Activated CD4-positive, alpha-beta T cell treated with anti-CD3 and anti-CD28 coated beads, Interleukin-2, amount 50 U/mL, for 4 hours (primary cell): ENCODE results near the gene VAT1L.

Experiments used
- DNase-seq, 2 experiments: peaks; one replicate each; pipeline ENCODE4 v3.0.0-alpha.2; 2020

The VAT1L gene

DNA sequence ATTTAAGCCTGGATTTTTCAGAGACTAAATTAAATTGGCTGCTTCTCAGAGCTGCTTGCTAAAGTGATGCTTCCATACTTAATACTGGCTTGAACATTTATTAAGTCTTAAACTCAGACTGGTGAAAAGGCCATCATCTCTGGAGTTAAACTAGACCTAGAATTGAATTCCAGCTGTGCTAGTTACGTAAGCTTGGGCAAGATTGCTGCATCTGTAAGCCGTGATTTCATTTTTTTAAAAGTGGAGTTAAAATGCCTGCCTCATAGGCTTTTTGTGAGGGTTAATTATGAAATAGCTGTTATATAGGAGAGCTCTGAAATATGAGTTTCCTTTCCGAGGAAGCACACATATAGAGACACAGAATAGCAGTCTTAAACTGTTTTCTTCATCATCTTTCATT, 84.7 kb downstream of the VAT1L start:
- DNase-seq: no peak

DNA sequence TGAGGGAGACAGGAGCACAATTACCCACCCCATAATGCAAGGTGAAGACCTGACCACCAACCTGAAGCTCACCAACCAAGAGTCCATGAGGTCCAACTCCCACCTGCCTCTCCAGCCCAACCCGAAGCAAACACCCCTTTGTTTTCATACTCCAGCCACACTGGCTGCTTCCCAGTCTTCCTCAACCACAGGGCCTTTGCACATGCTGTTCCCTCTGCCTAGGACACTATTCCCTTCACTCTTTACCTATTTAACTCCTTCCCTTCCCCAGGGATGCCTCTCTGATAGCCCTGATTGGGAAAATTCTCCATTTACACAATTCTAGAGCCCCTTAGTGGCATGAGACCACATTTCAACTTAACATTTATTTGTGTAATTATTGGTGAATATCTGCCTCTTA, 86.0 kb downstream of the VAT1L start:
- no peak for DNase-seq

DNA sequence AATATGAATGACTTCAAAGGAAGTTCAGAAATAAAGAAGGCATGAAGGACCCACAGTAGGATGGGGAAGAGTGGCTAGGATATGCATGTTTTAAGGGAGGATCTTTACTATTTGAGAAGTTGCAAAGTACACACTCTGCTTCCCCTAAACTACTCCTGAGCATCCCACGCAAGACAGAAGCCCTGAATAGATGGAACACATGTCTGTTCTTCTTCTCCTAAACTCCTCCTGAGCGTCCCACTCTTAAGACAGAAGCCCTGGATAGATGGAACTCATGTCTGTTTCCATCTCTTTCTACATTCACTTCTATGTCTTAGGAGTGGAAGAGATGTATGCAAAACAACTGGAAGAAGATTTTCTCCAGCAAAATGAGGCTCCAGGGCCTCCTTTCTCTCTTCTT, 88.4 kb downstream of the VAT1L start:
- no peak for DNase-seq

DNA sequence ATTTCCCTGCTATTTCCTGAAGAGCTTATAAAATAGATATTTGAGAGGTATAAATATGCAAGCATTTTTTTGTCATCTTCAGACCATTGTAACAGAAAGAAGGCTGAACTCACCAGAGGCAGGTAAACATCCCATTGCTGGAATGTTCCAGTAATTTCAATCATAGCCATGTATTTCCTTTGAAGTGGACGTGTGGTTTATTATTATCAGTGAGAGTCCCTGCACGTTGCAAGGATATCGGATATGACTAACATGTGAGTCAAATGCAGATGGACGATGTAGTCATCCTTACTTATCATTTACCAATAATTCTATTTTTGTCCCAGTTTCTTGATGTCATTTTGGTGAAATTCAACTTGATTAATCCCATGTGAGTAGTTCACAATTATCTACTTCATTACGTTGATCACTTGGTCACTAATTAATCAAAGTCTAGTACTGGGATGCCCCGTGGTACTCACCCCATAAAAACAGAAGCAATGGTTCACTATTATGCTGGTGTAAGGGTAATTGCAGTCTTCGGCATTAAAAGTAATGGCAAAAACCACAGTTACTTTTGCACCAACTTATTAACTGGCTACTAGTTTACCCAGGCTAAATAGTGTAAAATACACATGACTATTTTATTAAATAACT, 89.5 kb downstream of the VAT1L start:
- no peak for DNase-seq

DNA sequence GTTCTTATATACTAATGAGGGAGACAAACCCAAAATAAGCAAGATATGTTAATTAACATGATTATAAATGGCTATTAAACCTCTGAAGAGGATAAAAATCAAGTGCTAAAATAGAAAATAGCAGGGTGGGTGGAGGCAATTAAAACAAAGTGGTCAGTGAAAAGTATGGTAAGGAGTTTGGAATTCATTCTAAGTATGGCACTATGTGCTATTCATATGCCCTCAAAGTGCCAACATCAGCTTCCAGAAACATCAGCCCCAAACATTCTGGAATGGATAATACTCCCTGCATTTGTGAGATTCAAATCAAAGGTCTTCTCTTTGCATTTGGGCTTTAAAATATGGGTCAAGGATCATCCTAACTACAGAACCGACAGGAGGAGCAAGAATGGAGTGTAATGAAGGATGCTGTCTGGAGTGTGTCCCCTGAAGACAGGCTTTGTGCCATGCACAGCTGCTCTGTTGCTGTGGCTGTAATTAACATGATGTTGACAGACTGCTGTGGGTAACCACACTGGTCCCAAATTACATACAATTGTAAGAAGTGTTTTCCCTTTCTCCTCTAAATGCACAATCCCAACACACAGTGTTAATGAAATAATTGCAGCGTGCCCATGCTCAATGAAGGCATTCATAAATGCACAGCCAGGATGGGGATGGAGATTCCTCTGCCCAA, 93.1 kb downstream of the VAT1L start:
- DNase-seq: no peak

DNA sequence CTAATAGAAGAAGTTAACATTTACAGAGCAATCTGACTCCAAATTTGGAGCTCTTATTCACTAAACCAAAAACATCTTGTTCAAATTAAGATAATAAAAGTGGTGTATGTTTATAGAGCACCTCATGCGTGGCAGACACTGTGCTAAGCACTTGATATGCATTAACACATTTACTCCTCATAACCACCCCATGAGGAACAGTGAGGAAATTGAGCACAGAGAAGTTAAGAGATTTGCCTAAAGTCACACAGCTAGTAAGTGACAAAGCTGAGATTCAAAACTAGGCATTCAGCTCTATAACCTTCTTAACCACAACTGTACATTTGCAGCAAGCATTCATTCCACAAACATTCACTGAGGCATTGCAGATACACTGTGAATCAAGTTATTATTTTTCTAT, 94.0 kb downstream of the VAT1L start:
- DNase-seq: no peak

DNA sequence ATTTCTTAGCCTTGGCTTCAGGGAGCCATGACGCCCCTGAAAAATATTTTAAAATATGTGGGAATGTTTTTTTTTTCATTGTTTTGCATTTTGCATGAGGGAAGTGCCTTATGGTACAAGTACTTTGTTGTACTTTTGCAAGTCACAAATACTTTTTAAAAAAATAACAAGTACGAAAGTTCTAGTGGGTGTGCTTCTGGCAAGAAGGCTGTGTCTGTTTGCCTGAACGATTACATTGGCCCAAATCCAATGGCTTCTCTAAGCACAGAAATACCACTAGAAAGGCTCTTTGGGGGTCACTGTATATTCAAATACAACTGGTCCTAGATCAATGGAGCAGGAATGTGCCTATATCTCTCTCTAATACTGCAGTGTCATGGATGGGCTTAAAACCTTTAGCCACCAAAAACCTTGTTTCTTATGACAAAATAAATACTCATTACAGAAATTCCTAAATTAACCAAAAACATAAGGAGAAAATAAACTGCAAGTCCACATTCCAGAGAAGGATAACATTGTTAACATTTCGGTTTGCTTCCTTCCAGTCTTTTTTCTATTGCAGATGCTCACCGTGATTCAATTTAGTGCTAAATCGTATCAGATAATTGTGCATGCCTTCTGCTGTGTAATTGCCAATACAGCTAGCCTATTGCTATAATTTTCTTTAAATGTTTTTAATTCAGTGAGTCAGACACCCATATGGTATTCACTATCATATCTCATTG, 97.4 kb downstream of the VAT1L start:
- DNase-seq: no peak

DNA sequence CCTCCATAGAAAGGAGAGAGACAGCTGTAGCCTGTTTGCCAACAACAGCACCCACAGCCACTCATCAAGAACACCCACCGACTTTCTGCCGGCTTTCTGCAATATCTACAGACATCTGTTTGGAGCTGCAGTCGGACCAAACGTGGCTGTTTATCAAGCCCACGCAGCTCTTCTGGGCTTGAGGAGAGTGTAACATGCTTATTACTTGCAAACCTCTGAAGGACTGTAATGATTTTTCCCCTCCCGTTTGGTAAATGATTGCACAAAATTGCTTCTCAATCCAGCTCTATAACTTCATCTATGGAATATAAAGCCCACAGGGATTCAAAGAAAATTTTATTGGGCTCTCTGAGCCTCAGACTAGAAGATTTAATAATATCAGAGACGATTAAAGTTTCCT, 100.5 kb downstream of the VAT1L start:
- DNase-seq: no peak

DNA sequence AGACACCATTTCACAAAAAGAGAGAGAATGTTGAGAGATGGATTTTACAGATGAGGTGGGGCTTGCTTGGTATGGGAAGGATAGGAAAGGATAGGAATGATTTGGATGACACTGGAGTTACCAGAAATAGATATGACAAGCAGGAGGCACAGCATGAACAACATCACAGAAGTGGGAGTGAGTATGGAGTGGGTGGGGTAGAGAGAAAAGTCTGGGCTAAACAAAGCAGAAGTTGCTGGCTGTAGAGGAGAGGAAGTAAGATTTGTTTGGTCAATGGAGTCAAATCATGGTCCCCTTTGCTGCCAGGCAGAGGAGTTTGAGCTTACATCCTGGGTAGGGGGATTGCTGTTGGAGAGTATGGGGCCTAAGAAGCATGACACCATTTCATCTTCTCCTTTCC, 101.7 kb downstream of the VAT1L start:
- DNase-seq: no peak

DNA sequence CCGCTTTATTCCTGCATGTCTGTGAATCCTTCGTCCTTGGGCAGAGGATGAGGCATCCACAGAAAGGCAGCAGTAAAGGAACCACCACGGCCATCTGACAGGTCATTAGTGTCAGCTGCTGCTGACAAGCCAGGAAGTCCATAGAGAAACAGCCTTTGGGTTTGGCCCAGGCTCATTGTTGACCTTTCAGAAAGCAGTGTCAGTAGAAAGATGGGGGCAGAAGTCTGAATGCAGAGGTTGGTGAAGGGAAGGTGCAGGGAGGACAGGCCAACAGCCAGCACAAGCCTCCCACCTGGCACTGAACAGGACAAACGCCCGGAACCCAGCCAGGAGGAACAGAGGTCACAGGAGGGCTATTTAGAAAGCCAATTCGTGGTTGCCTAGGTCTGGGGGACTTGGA, 105.8 kb downstream of the VAT1L start:
- DNase-seq: no peak

DNA sequence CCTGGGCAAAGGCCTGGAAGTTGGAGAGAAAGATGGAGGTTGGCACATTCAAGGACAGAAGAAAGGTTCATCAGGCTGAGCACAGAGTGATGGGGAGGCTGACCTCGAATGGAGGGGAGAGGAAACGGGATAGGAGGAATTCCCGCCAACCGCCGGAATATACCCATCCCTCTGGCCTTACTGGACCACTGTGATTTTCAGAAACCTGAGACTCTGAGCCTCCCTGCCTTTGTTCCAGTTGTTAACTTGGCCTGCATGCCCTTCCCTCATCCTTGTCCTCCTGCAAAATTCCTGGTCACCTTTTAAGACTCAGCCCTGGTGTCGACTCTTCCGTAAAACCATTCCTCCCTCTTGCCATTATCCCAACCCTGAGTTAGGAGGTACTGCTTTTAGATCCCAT, 107.6 kb downstream of the VAT1L start:
- no peak for DNase-seq

DNA sequence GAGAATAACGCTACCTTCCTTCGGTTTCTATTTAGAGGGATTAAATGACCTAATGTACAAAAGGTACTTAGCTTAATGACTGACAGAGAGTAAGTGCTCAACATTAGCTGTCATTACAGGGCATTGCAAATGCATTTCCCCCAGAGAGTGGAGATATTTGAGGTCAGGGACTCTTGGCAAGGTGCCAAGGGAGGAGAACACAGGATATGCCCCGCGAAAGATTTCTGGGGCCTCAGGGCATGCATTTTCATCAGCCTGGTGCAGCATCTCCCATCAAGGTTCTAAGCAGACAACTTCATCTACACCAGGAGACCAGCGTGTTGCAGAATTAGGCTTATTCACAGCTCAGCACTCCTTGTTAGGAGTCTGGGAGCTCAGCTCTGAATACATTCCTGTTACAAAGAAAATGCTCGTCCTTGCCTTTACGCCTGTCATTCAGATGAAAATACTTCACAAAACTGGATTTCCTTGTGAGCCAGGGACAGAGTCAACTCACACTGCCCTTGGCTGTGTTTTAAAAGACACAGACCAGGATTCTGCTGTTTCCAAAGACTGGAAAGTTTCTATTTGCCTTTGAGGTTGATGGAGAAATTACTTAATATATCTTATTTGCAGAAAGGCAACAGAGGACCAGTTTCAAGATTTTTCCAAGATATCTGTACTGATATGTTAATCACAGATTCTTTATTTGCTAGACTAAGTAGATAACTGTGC, 108.2 kb downstream of the VAT1L start:
- DNase-seq: no peak

DNA sequence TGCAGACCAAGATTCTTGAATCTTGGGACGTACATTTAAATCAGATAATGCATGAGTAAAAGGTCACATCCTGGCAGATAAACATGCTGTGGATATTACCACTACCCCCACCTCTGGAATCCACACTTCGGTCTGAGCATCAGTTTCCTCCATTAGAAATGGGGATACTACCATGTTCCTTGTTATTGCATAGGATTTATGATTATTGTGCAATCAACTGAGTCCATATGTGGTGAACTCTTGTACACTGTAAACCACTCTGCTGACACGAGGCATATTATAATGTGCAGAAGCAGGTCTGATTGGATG, 108.7 kb downstream of the VAT1L start:
- DNase-seq: no peak

DNA sequence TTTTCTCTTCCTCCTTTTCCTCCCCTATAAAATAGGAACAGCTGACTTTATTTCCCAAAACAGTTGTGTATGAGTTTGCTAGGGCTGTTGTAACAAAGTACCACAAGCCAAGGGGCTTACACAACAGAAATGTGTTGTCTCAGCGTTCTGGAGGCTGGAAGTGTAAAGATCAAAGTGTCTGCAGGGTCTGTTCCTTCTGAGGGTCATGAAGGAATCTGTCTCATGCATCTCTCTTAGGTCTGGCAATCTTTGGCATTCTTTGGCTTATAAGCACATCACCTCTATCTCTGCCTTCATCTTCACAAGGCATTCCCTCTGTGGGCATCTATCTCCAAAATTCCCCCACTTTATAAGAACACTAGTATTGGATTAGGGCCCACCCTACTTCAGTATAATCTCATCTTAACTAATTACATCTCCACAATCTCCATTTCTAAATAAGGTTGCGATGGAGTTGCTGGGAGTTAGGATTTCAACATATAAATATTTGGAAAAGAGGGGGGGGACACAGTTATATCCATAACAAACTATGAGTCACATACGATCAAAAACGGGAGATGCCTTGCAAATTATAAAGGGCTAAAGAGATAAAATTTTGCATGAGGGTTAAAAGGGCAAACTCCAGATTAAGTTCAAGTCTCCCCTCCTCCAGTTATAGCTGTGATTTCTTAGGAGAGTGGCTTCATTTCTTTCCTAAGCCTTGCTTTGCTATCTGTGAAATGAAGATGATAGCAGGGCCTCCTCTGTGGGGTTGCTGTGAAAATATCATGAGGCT, 109.7 kb downstream of the VAT1L start:
- no peak for DNase-seq

DNA sequence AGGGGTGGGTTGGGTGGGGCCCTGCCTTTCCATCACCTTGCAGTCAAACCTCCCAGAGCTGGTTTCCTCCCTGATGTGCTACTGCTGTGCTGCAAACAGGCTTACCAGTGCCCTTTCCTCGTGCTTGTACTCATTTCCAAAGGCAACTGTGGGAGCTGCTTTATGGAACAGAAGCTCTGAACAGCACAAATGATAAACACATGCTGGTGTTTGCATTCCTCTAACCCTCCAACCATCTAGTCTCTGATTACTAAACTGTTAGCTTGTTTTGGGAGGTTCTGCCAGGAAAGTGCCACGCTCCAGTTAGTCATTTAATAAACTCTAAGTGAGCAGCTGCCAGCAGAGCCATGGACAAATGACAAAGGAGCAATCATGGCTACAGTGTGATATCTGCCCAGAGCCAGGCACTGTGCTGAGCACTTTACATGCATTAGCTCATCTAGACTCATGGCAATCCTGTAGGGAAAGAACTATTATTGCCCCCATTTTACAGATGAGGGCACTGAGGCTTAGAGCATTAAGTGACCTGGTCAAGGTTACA, 110.4 kb downstream of the VAT1L start:
- no peak for DNase-seq

DNA sequence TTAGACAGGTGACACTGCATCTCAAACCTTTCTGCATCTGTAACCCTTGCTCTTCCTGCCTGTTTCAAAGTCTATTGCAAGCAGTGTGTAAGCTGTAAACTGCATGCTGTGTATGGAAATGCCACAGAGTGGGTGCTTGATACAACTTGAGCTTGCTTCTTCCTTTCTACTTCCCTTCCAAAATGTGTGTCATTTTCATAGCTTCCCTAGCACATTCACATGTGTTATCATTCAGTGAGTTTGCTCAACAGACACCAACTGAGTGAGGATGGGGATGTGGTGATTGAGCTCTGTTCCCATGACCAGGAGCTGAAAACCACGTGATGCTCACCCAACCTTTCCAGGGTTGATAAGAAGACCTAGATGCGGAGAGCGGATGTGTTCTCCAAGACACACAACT, 111.1 kb downstream of the VAT1L start:
- DNase-seq: no peak

DNA sequence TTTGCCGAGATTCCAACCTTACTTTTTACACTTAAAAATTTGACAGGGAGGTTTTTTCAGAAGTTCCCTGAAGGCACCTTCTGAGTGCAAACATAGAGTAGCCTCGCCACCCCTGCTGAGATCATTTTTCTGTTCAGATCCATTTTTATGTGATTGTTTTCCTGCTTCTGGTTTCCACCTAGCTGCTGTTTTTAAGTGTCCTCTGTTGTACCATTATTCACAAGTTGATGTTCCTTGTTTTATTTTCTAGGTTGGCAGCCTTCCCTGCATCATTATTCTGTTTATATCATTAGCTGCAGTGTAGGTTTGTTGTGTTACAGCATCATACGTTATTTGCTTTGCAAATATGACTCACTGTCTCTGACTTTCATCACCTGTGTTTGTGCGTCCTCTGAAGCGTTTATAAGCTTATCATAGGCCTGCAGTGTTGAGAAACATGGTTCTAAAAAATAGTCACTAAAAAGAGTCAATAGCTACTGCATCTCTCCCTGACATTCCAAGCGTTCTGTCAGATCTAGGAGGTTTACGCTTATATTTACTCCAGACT, 117.1 kb downstream of the VAT1L start:
- no peak for DNase-seq

DNA sequence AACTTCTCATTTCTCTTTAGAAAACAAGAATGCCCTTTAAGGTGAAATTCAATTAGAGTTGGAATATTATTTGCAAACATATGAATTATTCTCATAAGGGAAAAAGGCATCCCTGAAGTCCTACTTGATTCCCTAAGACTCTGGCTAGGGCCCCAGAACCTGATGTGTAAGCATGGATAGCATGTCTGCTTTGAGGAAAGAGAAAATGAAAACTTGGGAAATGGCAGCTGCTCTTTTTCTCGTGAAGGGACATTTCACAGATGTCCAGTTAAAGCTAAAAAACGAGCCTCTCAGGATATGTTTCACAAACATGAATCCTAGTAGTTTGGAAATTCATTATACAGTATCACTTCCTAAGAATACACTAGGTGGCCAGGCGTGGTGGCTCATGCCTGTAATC, 121.7 kb downstream of the VAT1L start:
- DNase-seq: no peak

DNA sequence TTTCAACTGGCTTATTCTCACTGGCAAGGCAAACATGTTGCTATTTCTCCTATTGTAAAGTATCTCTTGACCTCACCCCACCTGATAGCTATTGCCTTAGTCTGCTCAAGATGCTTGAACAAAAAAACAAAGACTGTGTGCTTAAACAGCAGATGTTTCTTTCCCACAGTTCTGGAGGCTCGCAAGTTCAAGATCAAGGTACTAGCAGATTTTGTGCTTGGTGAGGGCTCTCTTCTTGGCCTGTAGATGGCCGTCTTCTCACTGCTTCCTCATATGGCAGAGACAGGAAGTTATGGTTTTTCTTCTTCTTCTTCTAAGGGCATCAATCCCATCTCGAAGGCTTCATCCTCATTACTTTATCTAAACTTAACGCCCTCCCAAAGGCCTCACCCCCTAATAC, 124.3 kb downstream of the VAT1L start:
- DNase-seq: no peak

DNA sequence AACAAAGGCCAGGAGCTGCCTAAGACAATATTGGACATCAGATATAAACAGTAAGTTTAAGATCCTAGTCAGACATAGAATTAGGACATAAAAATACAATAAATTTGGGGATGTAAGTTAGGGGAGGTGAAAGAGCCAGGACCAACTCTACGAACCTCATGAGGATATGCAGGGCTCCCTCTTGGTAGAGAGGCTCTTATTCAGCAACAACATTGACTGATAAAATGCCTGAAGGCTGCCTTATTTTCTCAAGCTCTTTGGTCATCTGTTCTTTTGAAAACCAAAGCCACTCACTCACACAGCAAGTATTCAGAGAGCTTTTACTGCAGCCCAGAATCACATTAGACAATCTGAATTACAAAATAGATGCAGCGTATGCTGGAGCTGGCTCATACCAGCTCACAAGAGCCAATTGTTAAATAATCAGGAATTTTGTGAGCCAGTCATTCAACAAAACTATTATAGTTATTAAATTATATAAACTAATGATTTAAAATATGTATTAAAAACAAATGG, 125.4 kb downstream of the VAT1L start:
- no peak for DNase-seq

DNA sequence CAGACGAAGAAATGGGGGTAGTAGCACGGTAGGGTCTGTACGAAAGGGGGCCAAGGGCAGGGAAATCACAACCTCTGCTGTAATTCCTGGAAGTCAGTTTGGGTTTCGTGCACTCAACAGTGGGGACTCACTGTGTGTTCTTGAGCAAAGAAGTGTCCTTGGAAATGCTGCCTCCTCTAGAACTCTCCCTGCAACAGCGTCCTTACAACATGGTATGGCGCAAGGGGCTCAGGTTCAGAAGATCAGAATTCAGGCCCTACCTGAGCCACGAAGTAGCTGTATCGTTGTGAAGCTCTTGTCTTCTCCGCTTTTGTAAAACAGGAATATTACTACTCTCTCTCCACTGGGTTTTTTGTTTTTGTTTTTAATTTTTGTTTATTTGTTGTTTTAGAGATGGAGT, 127.7 kb downstream of the VAT1L start:
- DNase-seq: no peak

DNA sequence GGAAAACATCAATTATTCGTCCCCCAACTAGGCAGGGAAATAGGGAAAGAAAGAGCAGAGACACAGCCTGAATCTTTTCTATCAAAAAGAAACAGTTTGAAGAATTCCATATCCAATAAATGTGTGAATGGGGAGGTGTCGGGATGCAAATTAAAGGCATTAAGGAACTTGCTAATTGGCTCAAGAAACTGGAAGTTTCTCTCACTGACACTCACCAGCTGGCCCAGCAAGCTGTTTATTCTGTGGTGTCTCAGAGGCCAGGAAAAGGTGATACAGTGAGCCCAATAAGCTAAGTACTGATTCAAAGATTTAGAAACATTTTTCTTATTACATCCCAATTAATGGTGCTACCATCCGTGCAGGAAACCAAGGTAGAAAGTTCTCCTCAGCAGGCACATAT, 129.6 kb downstream of the VAT1L start:
- no peak for DNase-seq
